Cardiac muscle cell (in vitro differentiated cells and primary cell): Measurements from ENCODE around the gene LHX4. TPM values are rescaled to one million over a fixed set of nuclear protein-coding genes. Genes with fewer than 3 reads are reported as not detected.

Source experiments
- DNase-seq, 2 donors: peaks; one replicate each; pipeline versions ENCODE4 v3.0.0 to v3.0.0-alpha.2; 2010 to 2017; ENCODE audit warnings: low read depth in 1 of 2, low spot score in 1 of 2
- H3K27ac ChIP-seq: fragments of 200-600 bp; sonication (generic); 2 replicates; pipeline ENCODE4 v1.5.1; 2016
- H3K27me3 ChIP-seq: fragments of 200-600 bp; sonication (generic); 2 replicates; pipeline ENCODE4 v1.6.0; 2016; ENCODE audit warnings: control low read depth
- H3K36me3 ChIP-seq: fragments of 200-600 bp; sonication (generic); 2 replicates; pipeline ENCODE4 v1.5.1; 2016; ENCODE audit warnings: control low read depth
- H3K4me1 ChIP-seq: fragments of 200-600 bp; sonication (generic); 2 replicates; pipeline ENCODE4 v1.8.1; 2017; ENCODE audit warnings: low read depth, mild to moderate bottlenecking, mixed run types
- H3K4me3 ChIP-seq: fragments of 200-600 bp; sonication (generic); 2 replicates; pipeline ENCODE4 v1.5.1; 2016; ENCODE audit warnings: mild to moderate bottlenecking
- H3K9me3 ChIP-seq: fragments of 200-600 bp; sonication (generic); 2 replicates; pipeline ENCODE4 v1.5.1; 2017; ENCODE audit warnings: low read depth, mild to moderate bottlenecking, control low read depth
- polyA plus RNA-seq: library from polyadenylated mRNA; unstranded; fragments of >200 nt; fragmentation: Nextera tagmentation; extraction: Ambion mirVana; gene quantifications from 2 replicates; pipeline ENCODE4 v1.2.1, GENCODE V29; 2016
- total RNA-seq: library from RNA; depleted of rRNA; stranded (reverse); fragments of >200 nt; gene quantifications from 2 replicates; pipeline ENCODE4 v1.2.3, GENCODE V29; 2016
- TF ChIP-seq, protein P1 (sequence below): IDR thresholded peaks from 2 replicates; pipeline ENCODE4 v1.5.1; 2012; ENCODE audit warnings: low read depth, mild to moderate bottlenecking, low read length

LHX4 gene
- total and polyA plus RNA-seq, 2 experiments from 2014 or later, result 0.20 TPM; not detected in 1

DNA sequence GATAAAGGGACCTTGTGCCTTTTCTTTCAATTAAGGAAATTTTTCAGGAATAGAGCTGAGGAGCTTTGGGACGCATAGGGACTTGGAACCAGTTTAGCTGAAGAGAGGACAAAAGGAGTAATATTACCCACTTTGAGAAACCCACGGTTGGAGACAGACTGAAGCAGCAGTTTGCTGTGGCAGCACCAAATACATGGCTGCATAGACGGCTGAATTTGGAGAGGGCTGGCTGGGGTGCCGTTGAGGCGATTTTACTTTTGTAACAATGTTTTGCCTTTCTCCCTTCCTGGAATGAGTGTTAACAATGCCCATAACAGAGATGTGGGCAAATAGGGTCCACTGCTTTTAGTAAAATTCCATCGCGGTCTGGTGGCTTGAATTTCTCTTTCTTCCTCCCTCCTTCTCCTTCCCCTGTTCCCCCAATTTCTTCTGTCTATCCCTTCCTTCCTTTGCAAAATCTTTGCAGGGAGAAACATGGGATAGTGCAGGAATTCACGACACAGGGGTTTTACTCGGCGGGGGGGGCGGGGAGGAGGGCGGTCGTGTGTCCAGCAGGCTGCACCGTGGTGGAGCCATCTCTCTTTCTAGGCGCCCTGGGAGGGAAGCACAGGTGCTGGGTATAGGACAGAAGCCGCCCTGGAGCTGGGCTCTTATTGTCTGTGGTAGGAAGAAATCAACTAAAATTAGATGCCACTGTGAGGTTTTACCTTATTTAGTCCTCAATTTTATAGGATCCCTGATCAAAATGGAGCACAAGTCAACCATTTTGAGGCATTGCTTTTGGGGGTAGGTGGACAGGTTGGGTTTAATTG is 6.8 kb downstream of the LHX4 start:
- H3K4me1 ChIP-seq, result no peaks in the 10 kb centered on the region
- DNase-seq, result no peak
- H3K27me3 ChIP-seq, result peaks cover 100% of the 10 kb centered on the region
- no peak overlapping the region for H3K4me3 ChIP-seq
- no peaks in the 10 kb centered on the region for H3K9me3 ChIP-seq
- no peaks in the 10 kb centered on the region for H3K36me3 ChIP-seq
- TF ChIP-seq, protein P1, sequence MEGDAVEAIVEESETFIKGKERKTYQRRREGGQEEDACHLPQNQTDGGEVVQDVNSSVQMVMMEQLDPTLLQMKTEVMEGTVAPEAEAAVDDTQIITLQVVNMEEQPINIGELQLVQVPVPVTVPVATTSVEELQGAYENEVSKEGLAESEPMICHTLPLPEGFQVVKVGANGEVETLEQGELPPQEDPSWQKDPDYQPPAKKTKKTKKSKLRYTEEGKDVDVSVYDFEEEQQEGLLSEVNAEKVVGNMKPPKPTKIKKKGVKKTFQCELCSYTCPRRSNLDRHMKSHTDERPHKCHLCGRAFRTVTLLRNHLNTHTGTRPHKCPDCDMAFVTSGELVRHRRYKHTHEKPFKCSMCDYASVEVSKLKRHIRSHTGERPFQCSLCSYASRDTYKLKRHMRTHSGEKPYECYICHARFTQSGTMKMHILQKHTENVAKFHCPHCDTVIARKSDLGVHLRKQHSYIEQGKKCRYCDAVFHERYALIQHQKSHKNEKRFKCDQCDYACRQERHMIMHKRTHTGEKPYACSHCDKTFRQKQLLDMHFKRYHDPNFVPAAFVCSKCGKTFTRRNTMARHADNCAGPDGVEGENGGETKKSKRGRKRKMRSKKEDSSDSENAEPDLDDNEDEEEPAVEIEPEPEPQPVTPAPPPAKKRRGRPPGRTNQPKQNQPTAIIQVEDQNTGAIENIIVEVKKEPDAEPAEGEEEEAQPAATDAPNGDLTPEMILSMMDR, result no peak
- no peak overlapping the region for H3K27ac ChIP-seq

DNA sequence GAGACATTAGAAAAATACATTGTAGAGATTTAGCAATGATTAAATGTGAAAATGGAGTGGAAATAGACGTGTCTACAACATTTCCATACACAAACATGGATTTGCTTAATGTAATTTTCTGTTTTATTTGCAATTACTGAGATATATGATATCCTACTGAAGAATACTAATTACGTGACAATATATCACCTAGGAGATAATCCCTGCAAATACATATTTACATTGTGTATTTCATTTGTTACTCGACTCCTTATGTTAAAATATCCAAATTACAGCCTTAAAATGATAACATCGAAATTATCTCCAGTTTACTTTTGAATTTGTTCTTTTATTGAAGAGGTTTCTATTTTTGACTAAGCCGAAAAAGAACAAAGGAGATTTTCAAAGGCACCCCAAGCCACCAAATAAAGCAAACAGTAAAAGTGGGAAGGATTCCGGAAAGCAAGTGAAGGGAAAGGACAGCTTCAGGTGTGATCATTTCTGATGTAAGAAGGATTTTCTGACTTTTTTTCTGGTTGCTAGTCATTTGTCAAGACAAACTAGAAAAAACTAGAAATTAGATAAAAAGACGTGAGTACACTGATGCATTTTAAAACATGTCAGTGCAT is 7.9 kb downstream of the LHX4 start:
- Histone ChIP-seq H3K9me3 (no peaks in the 10 kb centered on the region), H3K4me3 (no peak overlapping the region), H3K27ac (no peak overlapping the region), H3K36me3 (no peaks in the 10 kb centered on the region), H3K4me1 (no peaks in the 10 kb centered on the region), H3K27me3 (peaks cover 100% of the 10 kb centered on the region)
- TF ChIP-seq, protein P1, result no peak
- DNase-seq, result no peak

DNA sequence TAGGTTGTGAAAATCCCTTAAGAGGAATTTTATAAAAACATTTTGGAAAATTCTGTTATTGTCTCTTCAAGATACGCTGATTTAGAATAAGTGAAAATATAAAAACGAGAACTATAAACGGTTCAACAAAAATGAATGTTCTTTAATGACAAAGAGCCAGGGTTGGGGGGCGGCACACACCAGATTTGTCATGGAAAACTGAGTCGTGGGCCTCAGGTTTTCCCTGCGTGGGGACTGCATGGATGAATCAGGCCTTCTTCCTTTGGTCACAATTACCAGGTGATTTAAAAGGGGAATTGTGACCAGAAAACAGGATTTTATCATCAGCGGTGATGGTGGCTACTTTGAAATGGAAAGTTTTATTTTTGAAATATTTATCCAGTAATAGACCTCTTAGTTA is 8.6 kb downstream of the LHX4 start:
- H3K4me3 ChIP-seq, result no peak overlapping the region

DNA sequence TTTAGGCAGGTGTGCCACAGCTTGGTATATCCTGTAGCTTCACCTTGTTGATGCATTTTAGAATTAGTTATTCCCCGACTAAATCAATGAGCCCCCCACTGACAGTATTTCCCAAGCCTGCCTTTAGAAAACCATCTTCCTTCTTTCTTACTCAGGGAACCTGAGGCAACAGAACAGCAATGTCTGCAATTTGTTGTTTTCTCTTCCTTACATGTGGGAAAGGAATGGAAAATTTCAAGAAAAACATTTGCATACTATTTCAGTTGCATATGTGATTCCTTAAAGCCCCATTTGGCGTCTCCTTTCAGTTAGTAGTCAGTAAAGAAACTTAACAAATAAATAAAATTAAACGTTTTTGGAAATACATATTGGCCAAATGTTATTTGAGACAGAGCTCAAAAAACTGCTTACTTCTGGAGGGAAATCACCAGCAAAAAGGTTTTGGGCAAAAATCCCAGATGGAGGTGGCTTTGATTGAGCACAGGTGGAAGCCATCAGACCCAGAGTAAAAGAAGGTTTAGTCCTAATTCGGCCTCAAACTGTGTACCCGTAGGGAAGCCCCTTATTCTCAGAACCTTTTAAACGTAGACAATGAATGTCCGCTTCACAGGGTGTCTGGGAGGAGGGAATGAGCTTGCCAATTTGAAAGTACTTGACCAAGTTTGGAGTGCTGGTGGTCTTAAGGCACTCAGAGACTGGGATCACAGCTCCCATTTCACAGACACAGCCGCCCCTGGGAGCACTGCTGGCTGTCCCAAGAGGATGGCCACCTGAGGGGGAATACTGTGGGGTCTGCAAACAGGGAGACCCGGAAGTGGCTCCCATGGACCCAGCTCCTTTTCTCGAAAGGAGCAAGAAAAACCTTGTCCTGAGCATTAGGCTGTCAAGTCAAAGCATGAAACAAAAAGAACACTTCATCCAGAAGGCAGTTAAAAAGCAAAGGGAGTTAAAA is 9.4 kb downstream of the LHX4 start:
- H3K4me3 ChIP-seq, result no peak overlapping the region
- H3K9me3 ChIP-seq, result no peaks in the 10 kb centered on the region
- no peaks in the 10 kb centered on the region for H3K4me1 ChIP-seq
- peaks cover 96% of the 10 kb centered on the region for H3K27me3 ChIP-seq
- TF ChIP-seq, protein P1, result no peak
- no peak overlapping the region for H3K27ac ChIP-seq
- H3K36me3 ChIP-seq, result no peaks in the 10 kb centered on the region
- no peak for DNase-seq

More for the DNA sequence above, 8.6 kb downstream of the LHX4 start:
- H3K27ac ChIP-seq, result no peak overlapping the region
- DNase-seq, result no peak
- no peaks in the 10 kb centered on the region for H3K4me1 ChIP-seq
- TF ChIP-seq, protein P1, result no peak
- H3K9me3 ChIP-seq, result no peaks in the 10 kb centered on the region
- H3K36me3 ChIP-seq, result no peaks in the 10 kb centered on the region
- H3K27me3 ChIP-seq, result peaks cover 100% of the 10 kb centered on the region

DNA sequence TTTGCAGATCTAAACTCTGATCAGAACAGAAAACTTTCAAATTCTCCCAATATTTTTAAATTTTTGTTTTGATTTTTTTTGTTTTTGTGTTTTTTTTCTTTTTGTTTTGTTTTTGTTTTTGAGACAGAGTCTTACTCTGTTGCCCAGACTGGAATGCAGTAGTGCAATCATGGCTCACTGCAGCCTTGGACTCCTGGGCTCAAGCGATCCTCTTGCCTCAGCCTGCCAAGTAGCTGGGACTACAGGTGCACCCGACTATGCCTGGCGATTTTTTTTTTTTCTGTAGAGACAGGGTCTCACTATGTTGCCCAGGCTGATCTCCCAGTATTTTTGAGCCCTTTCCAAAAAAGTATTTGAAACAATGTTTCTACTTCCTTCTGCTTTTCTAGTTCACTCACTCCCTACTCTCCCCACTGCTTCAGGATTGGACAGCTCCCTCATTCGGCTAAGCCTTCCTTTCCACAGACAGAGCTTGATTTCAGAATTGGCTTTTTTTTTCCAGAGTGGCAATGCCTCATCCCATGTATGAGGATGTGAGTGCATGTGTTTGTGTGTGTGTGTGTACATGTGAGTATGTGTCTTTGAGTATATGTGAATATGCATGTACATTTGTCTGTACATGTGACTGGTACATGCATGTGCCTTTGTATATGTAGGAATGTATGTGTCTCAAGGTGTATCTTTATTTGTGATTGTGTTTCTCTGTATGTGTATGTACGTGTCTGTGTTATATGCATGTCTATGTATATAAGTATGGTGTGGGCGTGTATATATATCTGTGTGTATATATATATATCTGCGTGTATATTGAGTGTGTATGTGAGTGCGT is 11.9 kb downstream of the LHX4 start:
- DNase-seq, result peak; percentile 30 to 45
- TF ChIP-seq, protein P1, result no peak
- H3K4me3 ChIP-seq, result no peak overlapping the region
- peaks cover 71% of the 10 kb centered on the region for H3K27me3 ChIP-seq
- no peaks in the 10 kb centered on the region for H3K4me1 ChIP-seq
- no peaks in the 10 kb centered on the region for H3K36me3 ChIP-seq
- H3K9me3 ChIP-seq, result no peaks in the 10 kb centered on the region
- H3K27ac ChIP-seq, result no peak overlapping the region
